Hepatocyte (in vitro differentiated cells): ENCODE results near the gene ADAM15. TPM values are rescaled to one million over a fixed set of nuclear protein-coding genes. Genes with fewer than 3 reads are reported as not detected.

ENCODE experiments used
- DNase-seq: peaks from one replicate; pipeline ENCODE4 v3.0.0-alpha.2; 2016; ENCODE audit warnings: low spot score
- H2AFZ ChIP-seq: fragments of 200-600 bp; sonication (generic); 2 replicates; pipeline ENCODE4 v1.6.0; 2016; ENCODE audit warnings: antibody characterized with exemption, mild to moderate bottlenecking
- H3K27ac ChIP-seq: fragments of 200-600 bp; sonication (generic); 2 replicates; pipeline ENCODE4 v1.5.1; 2016; ENCODE audit warnings: mild to moderate bottlenecking
- H3K27me3 ChIP-seq: fragments of 200-600 bp; sonication (generic); 2 replicates; pipeline ENCODE4 v1.6.1; 2016
- H3K36me3 ChIP-seq: fragments of 200-600 bp; sonication (generic); replicated peaks from 2 replicates; pipeline ENCODE4 v1.5.1; 2016; ENCODE audit warnings: low read depth; ENCODE audit not compliant: insufficient read depth
- H3K4me1 ChIP-seq: fragments of 200-600 bp; sonication (generic); 2 replicates; pipeline ENCODE4 v1.5.1; 2016; ENCODE audit warnings: mild to moderate bottlenecking, moderate library complexity; ENCODE audit not compliant: insufficient read depth
- H3K4me2 ChIP-seq: fragments of 200-600 bp; sonication (generic); 2 replicates; pipeline ENCODE4 v1.6.0; 2016
- H3K4me3 ChIP-seq: fragments of 200-600 bp; sonication (generic); 2 replicates; pipeline ENCODE4 v1.5.1; 2016; ENCODE audit warnings: mild to moderate bottlenecking
- H3K79me2 ChIP-seq: fragments of 200-600 bp; sonication (generic); 2 replicates; pipeline ENCODE4 v1.6.0; 2017; ENCODE audit warnings: mild to moderate bottlenecking
- H3K9me2 ChIP-seq: fragments of 200-600 bp; sonication (generic); replicated peaks from 2 replicates; pipeline ENCODE4 v1.6.0; 2017; ENCODE audit warnings: mild to moderate bottlenecking; ENCODE audit not compliant: insufficient read depth
- H3K9me3 ChIP-seq: fragments of 200-600 bp; sonication (generic); 2 replicates; pipeline ENCODE4 v1.5.1; 2016; ENCODE audit warnings: low read depth, mild to moderate bottlenecking
- H4K20me1 ChIP-seq: fragments of 200-600 bp; sonication (generic); 2 replicates; pipeline ENCODE4 v1.6.0; 2016; ENCODE audit warnings: mild to moderate bottlenecking; ENCODE audit not compliant: insufficient read depth, poor library complexity, severe bottlenecking
- EZH2 ChIP-seq: fragments of 200-600 bp; sonication (generic); IDR thresholded peaks from 2 replicates; pipeline ENCODE4 v1.6.1; 2016; ENCODE audit warnings: antibody characterized with exemption, mild to moderate bottlenecking, borderline replicate concordance
- EZH2phosphoT487 ChIP-seq: fragments of 200-600 bp; sonication (generic); IDR thresholded peaks from one replicate; pipeline ENCODE4 v1.6.1; 2018; ENCODE audit warnings: antibody characterized with exemption, mild to moderate bottlenecking, low read depth, moderate library complexity; ENCODE audit not compliant: unreplicated experiment, severe bottlenecking
- WGBS: methylation state at CpG from one replicate; pipeline ENCODE4 v1.1.6; 2016; ENCODE audit warnings: low lambda C conversion rate; ENCODE audit errors: missing lambda C conversion rate; 5-methylcytosine and 5-hydroxymethylcytosine counted together
- polyA plus RNA-seq: library from polyadenylated mRNA; unstranded; fragments of >200 nt; fragmentation: Nextera tagmentation; extraction: Ambion mirVana; gene quantifications from 2 replicates; pipeline ENCODE4 v1.2.1, GENCODE V29; 2016
- total RNA-seq: library from RNA; depleted of rRNA; stranded (reverse); fragments of >200 nt; gene quantifications from 2 replicates; pipeline ENCODE4 v1.2.3, GENCODE V29; 2014
- TF ChIP-seq, protein P1 (sequence below): fragments of 200-600 bp; sonication (generic); IDR thresholded peaks from 2 replicates; pipeline ENCODE4 v1.5.1; 2016; ENCODE audit warnings: antibody characterized with exemption, mild to moderate bottlenecking; ENCODE audit not compliant: poor library complexity

ADAM15 gene
- total and polyA plus RNA-seq, 2 experiments from 2014 or later = 55.7 to 108 TPM

DNA sequence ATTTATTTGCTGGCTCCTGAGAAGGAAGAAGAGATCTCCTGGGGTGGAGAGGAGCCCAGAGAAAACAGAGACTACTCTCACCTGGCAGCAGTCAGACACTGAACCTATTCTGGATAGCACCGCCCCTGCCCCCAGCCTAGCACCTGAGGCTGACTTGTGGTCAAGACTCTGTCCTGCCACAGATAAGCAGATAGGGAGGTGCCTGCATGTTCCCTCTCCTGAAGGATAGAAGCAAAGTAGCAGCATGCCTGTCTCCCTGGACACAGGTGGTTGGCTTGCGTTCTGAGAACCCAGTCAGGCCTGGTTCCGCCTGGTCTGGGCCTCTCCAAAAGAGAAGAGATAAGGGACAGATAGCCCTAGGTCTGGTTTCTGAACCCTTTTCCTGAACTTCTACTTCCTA is 26.2 kb downstream of the ADAM15 start:
- Histone ChIP-seq H3K27me3 (peaks cover 31% of the 10 kb centered on the region), H3K9me2 (no peaks in the 10 kb centered on the region), H3K79me2 (no peaks in the 10 kb centered on the region), H3K9me3 (no peaks in the 10 kb centered on the region), H4K20me1 (no peaks in the 10 kb centered on the region), H2AFZ (no peak overlapping the region), H3K36me3 (no peaks in the 10 kb centered on the region), H3K4me3 (no peak overlapping the region), H3K4me1 (peaks cover 41% of the 10 kb centered on the region), H3K4me2 (no peak overlapping the region), H3K27ac (peak overlapping the region; percentile 65)
- TF ChIP-seq EZH2phosphoT487 (no peak), EZH2 (no peak)
- TF ChIP-seq, protein P1, sequence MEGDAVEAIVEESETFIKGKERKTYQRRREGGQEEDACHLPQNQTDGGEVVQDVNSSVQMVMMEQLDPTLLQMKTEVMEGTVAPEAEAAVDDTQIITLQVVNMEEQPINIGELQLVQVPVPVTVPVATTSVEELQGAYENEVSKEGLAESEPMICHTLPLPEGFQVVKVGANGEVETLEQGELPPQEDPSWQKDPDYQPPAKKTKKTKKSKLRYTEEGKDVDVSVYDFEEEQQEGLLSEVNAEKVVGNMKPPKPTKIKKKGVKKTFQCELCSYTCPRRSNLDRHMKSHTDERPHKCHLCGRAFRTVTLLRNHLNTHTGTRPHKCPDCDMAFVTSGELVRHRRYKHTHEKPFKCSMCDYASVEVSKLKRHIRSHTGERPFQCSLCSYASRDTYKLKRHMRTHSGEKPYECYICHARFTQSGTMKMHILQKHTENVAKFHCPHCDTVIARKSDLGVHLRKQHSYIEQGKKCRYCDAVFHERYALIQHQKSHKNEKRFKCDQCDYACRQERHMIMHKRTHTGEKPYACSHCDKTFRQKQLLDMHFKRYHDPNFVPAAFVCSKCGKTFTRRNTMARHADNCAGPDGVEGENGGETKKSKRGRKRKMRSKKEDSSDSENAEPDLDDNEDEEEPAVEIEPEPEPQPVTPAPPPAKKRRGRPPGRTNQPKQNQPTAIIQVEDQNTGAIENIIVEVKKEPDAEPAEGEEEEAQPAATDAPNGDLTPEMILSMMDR = no peak
- WGBS = 55% methylated on average over 3 of the region's 3 CpGs
- peak; percentile 36 for DNase-seq

DNA sequence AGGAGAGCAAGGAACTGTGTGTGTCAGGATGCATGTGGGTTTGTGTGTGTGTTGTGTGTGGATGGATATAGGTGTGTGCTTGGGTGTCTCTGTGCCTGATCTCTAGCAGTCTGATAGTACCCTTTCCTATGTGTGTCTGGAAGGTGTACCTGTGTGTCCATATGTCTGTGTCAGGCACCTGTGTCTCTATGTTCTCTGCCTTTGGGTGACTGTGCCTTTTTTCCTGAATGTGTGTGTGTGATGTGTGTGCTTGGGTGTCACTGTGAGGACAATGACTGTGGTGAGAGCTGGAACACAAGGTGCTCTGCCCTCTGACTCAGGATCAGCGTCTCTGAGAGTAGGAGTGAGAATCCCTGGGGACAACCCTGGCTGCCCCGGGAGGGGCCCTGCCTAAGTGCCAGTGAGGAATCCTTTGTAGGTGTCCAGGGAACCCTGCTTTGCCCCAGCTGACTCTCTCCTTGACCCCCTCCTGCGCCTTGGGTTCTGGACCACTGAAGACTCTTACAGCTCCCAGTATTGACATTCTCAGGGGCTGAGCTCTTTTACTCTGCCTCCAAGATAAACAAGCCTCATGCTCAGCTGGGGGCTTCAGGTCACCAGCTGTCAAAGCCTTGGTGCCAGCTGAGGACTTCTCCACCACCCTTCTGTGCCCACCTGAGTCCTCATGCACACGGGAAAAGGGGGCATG is 26.8 kb downstream of the ADAM15 start:
- TF ChIP-seq EZH2 (no peak), EZH2phosphoT487 (no peak)
- TF ChIP-seq, protein P1 = no peak
- no peak overlapping the region for H2AFZ ChIP-seq
- H3K4me2 ChIP-seq = peak overlapping the region; percentile 99
- no peaks in the 10 kb centered on the region for H3K9me3 ChIP-seq
- H3K79me2 ChIP-seq = no peaks in the 10 kb centered on the region
- H3K36me3 ChIP-seq = no peaks in the 10 kb centered on the region
- no peaks in the 10 kb centered on the region for H3K9me2 ChIP-seq
- peaks cover 47% of the 10 kb centered on the region for H3K4me1 ChIP-seq
- H3K27ac ChIP-seq = peak overlapping the region; percentile 65
- H3K4me3 ChIP-seq = no peak overlapping the region
- WGBS = 48% methylated on average over 4 of the region's 4 CpGs
- peaks cover 37% of the 10 kb centered on the region for H3K27me3 ChIP-seq
- no peaks in the 10 kb centered on the region for H4K20me1 ChIP-seq
- peak; percentile 59 for DNase-seq

DNA sequence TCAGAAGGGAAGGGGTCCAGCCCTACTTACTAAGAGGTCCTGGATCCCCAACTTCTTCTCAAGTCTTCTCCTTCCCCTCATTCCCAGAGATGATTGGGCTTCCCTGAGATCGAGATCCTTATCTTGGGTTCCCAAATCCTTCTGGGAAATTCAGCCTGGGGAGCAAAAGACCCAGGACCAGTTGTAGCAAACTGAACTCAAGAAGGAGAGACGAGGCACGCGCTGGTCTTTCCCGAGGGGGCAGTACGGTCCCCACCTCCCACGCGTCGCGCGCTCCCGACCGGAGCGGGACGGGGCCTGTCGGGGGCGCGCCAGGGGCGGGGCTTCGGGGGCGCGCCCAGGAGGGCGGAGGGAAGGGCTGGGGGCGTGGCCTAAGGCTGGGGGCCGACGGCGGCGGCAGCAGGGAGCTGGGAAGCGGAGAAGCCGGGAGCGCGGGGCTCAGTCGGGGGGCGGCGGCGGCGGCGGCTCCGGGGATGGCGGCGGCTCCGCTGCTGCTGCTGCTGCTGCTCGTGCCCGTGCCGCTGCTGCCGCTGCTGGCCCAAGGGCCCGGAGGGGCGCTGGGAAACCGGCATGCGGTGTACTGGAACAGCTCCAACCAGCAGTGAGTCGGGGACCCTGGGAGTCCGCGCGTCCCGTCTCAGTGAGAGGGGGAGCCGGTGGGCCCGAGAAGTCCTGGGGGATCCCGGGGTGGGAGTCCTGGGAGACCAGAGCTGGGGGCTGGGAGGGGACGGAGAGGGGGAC is 27.5 kb downstream of the ADAM15 start, which contains the start of gene EFNA3:
EFNA3 (plus strand) TSS at position 369 of the 741 bp plus-strand sequence; CDS start at position 474, 105 bp downstream.
- Histone ChIP-seq H3K9me3 (no peaks in the 10 kb centered on the region), H3K9me2 (no peaks in the 10 kb centered on the region), H3K27ac (peak within 1 kb of the TSS; percentile 65), H2AFZ (no peak within 1 kb of the TSS), H3K4me3 (peak within 1 kb of the TSS; percentile 49), H3K27me3 (peaks cover 44% of the 10 kb centered on the region), H3K4me1 (peaks cover 49% of the 10 kb centered on the region), H3K36me3 (no peaks in the 10 kb centered on the region), H4K20me1 (no peaks in the 10 kb centered on the region), H3K79me2 (no peaks in the 10 kb centered on the region), H3K4me2 (peak within 1 kb of the TSS; percentile 99)
- TF ChIP-seq, protein P1 = no peak
- TF ChIP-seq EZH2 (peak; percentile 50), EZH2phosphoT487 (no peak)
- whole genome bisulfite sequencing = 1% methylated on average over 21 of the region's 59 CpGs
- DNase-seq = peak; percentile 92
